ENCODE results near the gene CLN3.

GRCh38 chr16:28532940-28533647 lies 41.2 kb upstream of the CLN3 start:
- TF ChIP-seq, protein P1, sequence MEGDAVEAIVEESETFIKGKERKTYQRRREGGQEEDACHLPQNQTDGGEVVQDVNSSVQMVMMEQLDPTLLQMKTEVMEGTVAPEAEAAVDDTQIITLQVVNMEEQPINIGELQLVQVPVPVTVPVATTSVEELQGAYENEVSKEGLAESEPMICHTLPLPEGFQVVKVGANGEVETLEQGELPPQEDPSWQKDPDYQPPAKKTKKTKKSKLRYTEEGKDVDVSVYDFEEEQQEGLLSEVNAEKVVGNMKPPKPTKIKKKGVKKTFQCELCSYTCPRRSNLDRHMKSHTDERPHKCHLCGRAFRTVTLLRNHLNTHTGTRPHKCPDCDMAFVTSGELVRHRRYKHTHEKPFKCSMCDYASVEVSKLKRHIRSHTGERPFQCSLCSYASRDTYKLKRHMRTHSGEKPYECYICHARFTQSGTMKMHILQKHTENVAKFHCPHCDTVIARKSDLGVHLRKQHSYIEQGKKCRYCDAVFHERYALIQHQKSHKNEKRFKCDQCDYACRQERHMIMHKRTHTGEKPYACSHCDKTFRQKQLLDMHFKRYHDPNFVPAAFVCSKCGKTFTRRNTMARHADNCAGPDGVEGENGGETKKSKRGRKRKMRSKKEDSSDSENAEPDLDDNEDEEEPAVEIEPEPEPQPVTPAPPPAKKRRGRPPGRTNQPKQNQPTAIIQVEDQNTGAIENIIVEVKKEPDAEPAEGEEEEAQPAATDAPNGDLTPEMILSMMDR (IDR thresholded peaks at IDR 0.05): no peak
- no peak for TF ChIP-seq POLR2A (IDR thresholded peaks at IDR 0.05)

All from lower leg skin (tissue), 3 donors.